Stimulated activated memory B cell treated with anti-CD40 and anti-IgM and Interleukin-4, amounts not matched to agents 10 μg/mL and 1 μg/mL and 100 μg/mL, for 72 hours (primary cell): ENCODE results near the gene PPP1R8.
"Not testable (repeated sequence)": the region's sequence is repeated elsewhere in the genome, so short reads cannot be mapped to it uniquely, and the experiment has no call there.

Experiments used
- ATAC-seq: fragments of 150-1000 bp; cut with Tn5 transposase; 2 replicates; pipeline ENCODE4 v1.10.0; 2021
- H3K27ac Mint-ChIP-seq: one replicate; pipeline ENCODE4 v1.8.0; 2022; ENCODE audit warnings: mild to moderate bottlenecking, mixed read lengths
- H3K27me3 Mint-ChIP-seq: one replicate; pipeline ENCODE4 v1.8.0; 2022; ENCODE audit warnings: mixed read lengths
- H3K36me3 Mint-ChIP-seq: one replicate; pipeline ENCODE4 v1.8.0; 2022; ENCODE audit warnings: mixed read lengths
- H3K4me1 Mint-ChIP-seq: one replicate; pipeline ENCODE4 v1.8.0; 2022; ENCODE audit warnings: mixed read lengths
- H3K4me3 Mint-ChIP-seq: one replicate; pipeline ENCODE4 v1.8.0; 2022; ENCODE audit warnings: mild to moderate bottlenecking, moderate library complexity, mixed read lengths
- H3K9me3 Mint-ChIP-seq: one replicate; pipeline ENCODE4 v1.8.0; 2022; ENCODE audit warnings: mixed read lengths

Gene PPP1R8

GRCh38 chr1:27858949-27859576, 28.5 kb downstream of the PPP1R8 start:
- H3K36me3 Mint-ChIP-seq: no peaks in the 10 kb centered on the region
- H3K27me3 Mint-ChIP-seq: no peaks in the 10 kb centered on the region
- ATAC-seq: no peak
- H3K9me3 Mint-ChIP-seq: no peaks in the 10 kb centered on the region
- no peak overlapping the region for H3K4me3 Mint-ChIP-seq
- peaks cover 46% of the 10 kb centered on the region for H3K4me1 Mint-ChIP-seq
- peak overlapping the region; percentile 73 for H3K27ac Mint-ChIP-seq

GRCh38 chr1:27861436-27861835, 30.9 kb downstream of the PPP1R8 start:
- H3K36me3 Mint-ChIP-seq: no peaks in the 10 kb centered on the region
- peak overlapping the region; percentile 84 for H3K27ac Mint-ChIP-seq
- no peaks in the 10 kb centered on the region for H3K27me3 Mint-ChIP-seq
- peaks cover 68% of the 10 kb centered on the region for H3K4me1 Mint-ChIP-seq
- no peak overlapping the region for H3K4me3 Mint-ChIP-seq
- ATAC-seq: no peak
- no peaks in the 10 kb centered on the region for H3K9me3 Mint-ChIP-seq

- ATAC-seq: no peak
- H3K4me3 Mint-ChIP-seq: no peak overlapping the region
- H3K36me3 Mint-ChIP-seq: no peaks in the 10 kb centered on the region
- H3K27me3 Mint-ChIP-seq: no peaks in the 10 kb centered on the region
- peaks cover 71% of the 10 kb centered on the region for H3K4me1 Mint-ChIP-seq
- H3K27ac Mint-ChIP-seq: peak overlapping the region; percentile 84
- no peaks in the 10 kb centered on the region for H3K9me3 Mint-ChIP-seq
Observed at GRCh38 chr1:27862004-27862403, 31.4 kb downstream of the PPP1R8 start.

GRCh38 chr1:27862671-27863537, 32.3 kb downstream of the PPP1R8 start:
- peak; percentile 89 for ATAC-seq
- H3K9me3 Mint-ChIP-seq: no peaks in the 10 kb centered on the region
- H3K4me1 Mint-ChIP-seq: peaks cover 71% of the 10 kb centered on the region
- no peaks in the 10 kb centered on the region for H3K36me3 Mint-ChIP-seq
- no peaks in the 10 kb centered on the region for H3K27me3 Mint-ChIP-seq
- peak overlapping the region; percentile 11 for H3K4me3 Mint-ChIP-seq
- H3K27ac Mint-ChIP-seq: peak overlapping the region; percentile 84

- no peaks in the 10 kb centered on the region for H3K36me3 Mint-ChIP-seq
Observed at GRCh38 chr1:27863538-27863915, 32.9 kb downstream of the PPP1R8 start.

GRCh38 chr1:27864264-27864895, 33.8 kb downstream of the PPP1R8 start:
- ATAC-seq: peak; percentile 42
- Mint-ChIP-seq H3K4me3 (no peak overlapping the region), H3K27me3 (no peaks in the 10 kb centered on the region), H3K27ac (peak overlapping the region; percentile 84), H3K4me1 (peaks cover 66% of the 10 kb centered on the region), H3K9me3 (no peaks in the 10 kb centered on the region), H3K36me3 (no peaks in the 10 kb centered on the region)

More at GRCh38 chr1:27863538-27863915, 32.9 kb downstream of the PPP1R8 start:
- H3K9me3 Mint-ChIP-seq: no peaks in the 10 kb centered on the region
- ATAC-seq: peak; percentile 58
- H3K27me3 Mint-ChIP-seq: no peaks in the 10 kb centered on the region
- H3K4me3 Mint-ChIP-seq: no peak overlapping the region
- H3K27ac Mint-ChIP-seq: peak overlapping the region; percentile 84
- H3K4me1 Mint-ChIP-seq: peaks cover 66% of the 10 kb centered on the region

- Mint-ChIP-seq H3K9me3 (no peaks in the 10 kb centered on the region), H3K4me1 (peaks cover 72% of the 10 kb centered on the region), H3K27me3 (no peaks in the 10 kb centered on the region), H3K4me3 (no peak overlapping the region), H3K36me3 (no peaks in the 10 kb centered on the region), H3K27ac (peak overlapping the region; percentile 84)
- ATAC-seq: no peak
Observed at GRCh38 chr1:27865821-27866220, 35.2 kb downstream of the PPP1R8 start.

- Mint-ChIP-seq H3K4me3 (no peak overlapping the region), H3K36me3 (peaks cover 6% of the 10 kb centered on the region), H3K9me3 (no peaks in the 10 kb centered on the region), H3K4me1 (peaks cover 65% of the 10 kb centered on the region), H3K27ac (peak overlapping the region; percentile 87), H3K27me3 (no peaks in the 10 kb centered on the region)
- no peak for ATAC-seq
Observed at GRCh38 chr1:27868556-27868931, 38.0 kb downstream of the PPP1R8 start.

GRCh38 chr1:27868932-27869718, 38.5 kb downstream of the PPP1R8 start:
- peak overlapping the region; percentile 87 for H3K27ac Mint-ChIP-seq
- peak; percentile 66 for ATAC-seq
- H3K9me3 Mint-ChIP-seq: no peaks in the 10 kb centered on the region
- no peaks in the 10 kb centered on the region for H3K27me3 Mint-ChIP-seq
- peak overlapping the region; percentile 39 for H3K4me3 Mint-ChIP-seq
- H3K36me3 Mint-ChIP-seq: peaks cover 6% of the 10 kb centered on the region
- H3K4me1 Mint-ChIP-seq: peaks cover 63% of the 10 kb centered on the region

- no peak for ATAC-seq
- Mint-ChIP-seq H3K4me3 (peak overlapping the region; percentile 39), H3K27ac (peak overlapping the region; percentile 87), H3K4me1 (peaks cover 61% of the 10 kb centered on the region), H3K9me3 (no peaks in the 10 kb centered on the region), H3K36me3 (peaks cover 6% of the 10 kb centered on the region), H3K27me3 (no peaks in the 10 kb centered on the region)
Observed at GRCh38 chr1:27869719-27870085, 39.1 kb downstream of the PPP1R8 start.

GRCh38 chr1:27871076-27871475, 40.5 kb downstream of the PPP1R8 start:
- Mint-ChIP-seq H3K36me3 (peaks cover 17% of the 10 kb centered on the region), H3K4me1 (peaks cover 61% of the 10 kb centered on the region)
- not testable (repeated sequence) for H3K27ac Mint-ChIP-seq, ATAC-seq, H3K9me3 Mint-ChIP-seq, H3K27me3 Mint-ChIP-seq, H3K4me3 Mint-ChIP-seq

- Mint-ChIP-seq H3K27me3 (no peaks in the 10 kb centered on the region), H3K36me3 (peaks cover 28% of the 10 kb centered on the region), H3K4me3 (peak within 1 kb of the TSS; percentile 98), H3K4me1 (peaks cover 65% of the 10 kb centered on the region), H3K27ac (peak within 1 kb of the TSS; percentile 93), H3K9me3 (no peaks in the 10 kb centered on the region)
- peak; percentile 80 for ATAC-seq
Observed at GRCh38 chr1:27872059-27872801, 41.6 kb downstream of the PPP1R8 start, which contains the start of gene THEMIS2. Gene THEMIS2, plus strand, starts transcription at chr1:27872544. Its CDS starts 28 bp downstream, at chr1:27872572.

GRCh38 chr1:27872802-27873551, 42.4 kb downstream of the PPP1R8 start:
- H3K36me3 Mint-ChIP-seq: peaks cover 36% of the 10 kb centered on the region

More at GRCh38 chr1:27872802-27873551, 42.4 kb downstream of the PPP1R8 start:
- no peaks in the 10 kb centered on the region for H3K9me3 Mint-ChIP-seq
- H3K4me1 Mint-ChIP-seq: peaks cover 69% of the 10 kb centered on the region
- ATAC-seq: peak; percentile 22
- H3K27me3 Mint-ChIP-seq: no peaks in the 10 kb centered on the region
- H3K4me3 Mint-ChIP-seq: peak overlapping the region; percentile 98
- H3K27ac Mint-ChIP-seq: peak overlapping the region; percentile 93
